ENCODE results near the gene COL4A2. TPM values are rescaled to one million over a fixed set of nuclear protein-coding genes. Genes with fewer than 3 reads are reported as not detected.

The COL4A2 gene
- total RNA-seq, 4 donors from 2014 or later: 655 to 1,231 (median 912) TPM

GRCh38 chr13:110521296-110521680 lies 214.2 kb downstream of the COL4A2 start:
- TF ChIP-seq CTCF (IDR thresholded peaks at IDR 0.05; ENCODE audit: low read depth): no peak

GRCh38 chr13:110521946-110522345 lies 214.9 kb downstream of the COL4A2 start:
- TF ChIP-seq CTCF (IDR thresholded peaks at IDR 0.05; ENCODE audit: low read depth): no peak

GRCh38 chr13:110522721-110523120 lies 215.6 kb downstream of the COL4A2 start:
- no peak for TF ChIP-seq CTCF (IDR thresholded peaks at IDR 0.05; ENCODE audit: low read depth)

GRCh38 chr13:110523180-110523579 lies 216.1 kb downstream of the COL4A2 start:
- TF ChIP-seq CTCF (IDR thresholded peaks at IDR 0.05; ENCODE audit: low read depth): no peak

GRCh38 chr13:110523838-110524540 lies 216.9 kb downstream of the COL4A2 start:
- TF ChIP-seq CTCF (IDR thresholded peaks at IDR 0.05; ENCODE audit: low read depth): no peak

GRCh38 chr13:110524541-110525257 lies 217.6 kb downstream of the COL4A2 start:
- no peak for TF ChIP-seq CTCF (IDR thresholded peaks at IDR 0.05; ENCODE audit: low read depth)
